ENCODE measurements around the gene HGFAC. TPM values are rescaled to one million over a fixed set of nuclear protein-coding genes. Genes with fewer than 3 reads are reported as not detected.

HGFAC gene
- total RNA-seq, 4 donors from 2014 or later, result 0.52 to 2.3 TPM; not detected in 2

DNA sequence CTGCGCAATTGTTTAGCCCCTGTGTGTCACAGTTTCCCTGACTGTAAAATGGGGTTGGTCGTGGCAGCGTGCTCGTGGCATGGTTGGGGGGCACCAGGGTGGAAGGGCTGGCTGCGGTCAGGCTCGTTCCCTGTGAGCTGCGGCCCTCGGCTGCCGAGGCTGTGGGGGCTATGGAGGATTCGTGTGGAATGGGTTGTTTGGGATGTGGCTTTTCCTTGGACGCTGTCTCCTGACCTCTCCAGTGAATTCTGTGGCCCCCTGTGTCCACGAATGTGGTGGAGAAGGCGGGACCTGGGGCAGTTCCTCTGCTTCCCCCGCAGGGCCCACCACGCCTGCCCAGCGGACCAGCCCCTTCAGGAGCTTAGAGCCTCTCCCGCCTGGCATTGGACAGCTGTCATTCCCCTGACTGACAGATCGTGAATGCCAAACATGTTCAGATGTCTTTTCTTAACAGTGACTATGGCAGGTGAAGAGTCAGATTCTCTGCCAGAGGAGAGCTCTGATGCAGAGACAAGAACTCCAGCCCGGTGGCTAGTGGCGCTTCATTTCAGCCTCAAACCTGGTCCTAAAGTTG lies 17.2 kb upstream of the HGFAC start:
- no peaks in the 10 kb centered on the region for H3K4me1 ChIP-seq
- WGBS, result 92% methylated on average over 14 of the region's 20 CpGs
- H3K27ac ChIP-seq (replicated peaks in 1 of 4), result no peak overlapping the region
- no peak overlapping the region for H3K4me3 ChIP-seq
- H3K36me3 ChIP-seq, result peaks cover 7 to 91% (median 78%) of the 10 kb centered on the region in 4 donors
- no peak for DNase-seq (ENCODE audit: extremely low spot score)
- no peaks in the 10 kb centered on the region for H3K27me3 ChIP-seq
- H3K9me3 ChIP-seq, result no peaks in the 10 kb centered on the region
- intact Hi-C loops (cut with DNase I), result no loop called here
- no peak for TF ChIP-seq POLR2AphosphoS5 (IDR thresholded peaks at IDR 0.05)
- TF ChIP-seq, protein P1, sequence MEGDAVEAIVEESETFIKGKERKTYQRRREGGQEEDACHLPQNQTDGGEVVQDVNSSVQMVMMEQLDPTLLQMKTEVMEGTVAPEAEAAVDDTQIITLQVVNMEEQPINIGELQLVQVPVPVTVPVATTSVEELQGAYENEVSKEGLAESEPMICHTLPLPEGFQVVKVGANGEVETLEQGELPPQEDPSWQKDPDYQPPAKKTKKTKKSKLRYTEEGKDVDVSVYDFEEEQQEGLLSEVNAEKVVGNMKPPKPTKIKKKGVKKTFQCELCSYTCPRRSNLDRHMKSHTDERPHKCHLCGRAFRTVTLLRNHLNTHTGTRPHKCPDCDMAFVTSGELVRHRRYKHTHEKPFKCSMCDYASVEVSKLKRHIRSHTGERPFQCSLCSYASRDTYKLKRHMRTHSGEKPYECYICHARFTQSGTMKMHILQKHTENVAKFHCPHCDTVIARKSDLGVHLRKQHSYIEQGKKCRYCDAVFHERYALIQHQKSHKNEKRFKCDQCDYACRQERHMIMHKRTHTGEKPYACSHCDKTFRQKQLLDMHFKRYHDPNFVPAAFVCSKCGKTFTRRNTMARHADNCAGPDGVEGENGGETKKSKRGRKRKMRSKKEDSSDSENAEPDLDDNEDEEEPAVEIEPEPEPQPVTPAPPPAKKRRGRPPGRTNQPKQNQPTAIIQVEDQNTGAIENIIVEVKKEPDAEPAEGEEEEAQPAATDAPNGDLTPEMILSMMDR (IDR thresholded peaks at IDR 0.05), result no peak
- TF ChIP-seq POLR2A (IDR thresholded peaks at IDR 0.05; ENCODE audit: low read depth), result no peak
- TF ChIP-seq EP300 (IDR thresholded peaks at IDR 0.05), result no peak

DNA sequence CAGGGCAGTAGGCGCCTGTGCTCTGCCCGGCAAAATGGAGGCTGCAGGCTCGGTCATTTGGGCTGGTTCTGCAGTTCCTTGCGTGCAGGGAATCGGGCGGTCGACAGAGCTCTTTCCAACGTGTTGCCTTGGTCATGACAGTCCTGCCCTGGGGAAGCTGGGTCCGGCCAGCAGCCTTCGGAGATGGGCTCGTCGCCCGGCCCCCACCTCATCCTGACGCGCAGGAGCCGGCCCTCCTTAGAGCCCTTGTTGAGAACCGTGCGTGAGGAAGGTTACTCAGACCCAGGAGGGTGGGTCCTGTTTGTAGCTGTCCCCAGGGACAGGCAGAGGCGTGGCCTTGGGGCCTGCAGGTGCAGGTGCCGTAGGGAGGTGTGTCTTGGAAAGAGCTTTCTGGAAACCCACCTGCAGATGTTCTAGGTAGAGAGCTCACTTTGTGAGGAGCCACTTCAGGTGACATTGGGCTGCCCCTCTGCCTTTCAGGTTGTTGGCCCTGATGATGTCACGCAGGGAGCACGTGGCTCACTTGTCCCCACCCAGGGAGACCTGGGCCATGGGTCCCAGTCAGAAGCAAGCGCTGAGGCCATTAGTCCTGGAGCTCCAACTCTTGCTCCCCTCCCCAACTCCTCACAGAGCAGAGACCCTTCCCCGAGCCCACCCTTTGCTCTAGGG lies 15.2 kb upstream of the HGFAC start:
- TF ChIP-seq POLR2A (IDR thresholded peaks at IDR 0.05; ENCODE audit: low read depth) (no peak), EP300 (IDR thresholded peaks at IDR 0.05) (no peak), POLR2AphosphoS5 (IDR thresholded peaks at IDR 0.05) (no peak)
- TF ChIP-seq, protein P1 (IDR thresholded peaks at IDR 0.05), result no peak
- no peak for DNase-seq (ENCODE audit: extremely low spot score)
- Histone ChIP-seq H3K36me3 (peaks cover 15 to 93% (median 83%) of the 10 kb centered on the region in 4 donors), H3K27ac (replicated peaks in 1 of 4) (no peak overlapping the region), H3K4me3 (no peak overlapping the region), H3K9me3 (no peaks in the 10 kb centered on the region), H3K4me1 (no peaks in the 10 kb centered on the region), H3K27me3 (no peaks in the 10 kb centered on the region)
- intact Hi-C loops (cut with DNase I), result no loop called here
- WGBS, result 91% methylated on average over 22 of the region's 24 CpGs

DNA sequence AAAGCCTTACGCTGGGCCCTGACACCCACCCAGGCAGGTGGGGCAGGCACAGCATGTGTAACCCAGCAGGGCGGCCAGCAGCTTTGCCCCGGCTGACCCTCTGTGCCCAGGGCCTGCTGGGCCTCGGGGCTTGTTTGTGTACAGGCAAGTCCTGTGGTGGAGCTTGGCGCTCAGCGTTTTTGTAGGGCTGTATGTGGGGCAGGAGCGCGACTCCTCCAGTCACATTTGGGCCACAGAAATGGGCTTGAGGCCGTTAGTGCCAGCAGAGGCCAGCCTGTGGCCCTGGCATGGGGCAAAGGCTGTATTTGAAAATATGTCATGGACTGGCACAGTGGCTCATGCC lies 14.7 kb upstream of the HGFAC start:
- WGBS, result 98% methylated on average over 7 of the region's 9 CpGs
- intact Hi-C loops (cut with DNase I), result no loop called here
- no peaks in the 10 kb centered on the region for H3K27me3 ChIP-seq

DNA sequence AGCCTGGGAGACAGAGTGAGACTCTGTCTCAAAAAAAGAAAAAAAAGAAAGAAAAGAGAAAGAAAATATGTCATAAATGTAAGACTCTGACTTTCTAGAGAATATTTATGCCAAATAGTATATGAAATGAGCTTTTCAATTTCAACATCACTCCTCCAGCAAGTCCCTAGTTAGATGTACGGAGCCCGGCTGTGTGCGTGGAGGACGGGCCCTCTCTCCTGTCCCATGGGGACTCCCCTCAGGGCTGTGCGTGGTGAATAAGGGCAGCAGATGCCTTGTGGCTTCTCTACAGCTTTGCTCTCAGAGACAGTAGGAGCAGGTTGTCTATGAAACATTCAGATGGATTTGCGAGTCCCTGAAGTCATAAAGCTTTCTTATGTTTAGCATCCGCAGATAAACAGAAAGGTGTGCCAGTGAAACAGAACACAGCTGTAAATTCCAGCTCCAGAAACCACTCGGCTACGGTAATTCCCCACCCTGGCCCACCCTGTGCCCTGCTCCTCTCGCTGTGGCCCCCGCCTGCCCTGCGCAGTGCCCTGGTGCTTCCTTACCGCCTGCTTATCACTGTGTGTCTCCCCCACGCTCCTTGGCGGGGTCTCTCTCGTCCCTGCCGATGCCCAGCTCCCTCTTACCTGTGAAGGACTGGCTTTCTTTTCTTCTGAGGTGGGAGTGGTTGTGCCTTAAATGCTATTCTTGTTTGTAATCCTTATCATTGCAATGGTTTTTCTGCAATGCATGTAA lies 13.9 kb upstream of the HGFAC start:
- H3K36me3 ChIP-seq, result peaks cover 8 to 92% (median 78%) of the 10 kb centered on the region in 4 donors
- intact Hi-C loops (cut with DNase I), result no loop called here
- no peak for TF ChIP-seq EP300 (IDR thresholded peaks at IDR 0.05)
- H3K27ac ChIP-seq (replicated peaks in 1 of 4), result no peak overlapping the region
- H3K9me3 ChIP-seq, result no peaks in the 10 kb centered on the region
- 90% methylated on average over 17 of the region's 17 CpGs for WGBS
- H3K4me3 ChIP-seq, result no peak overlapping the region
- H3K27me3 ChIP-seq, result no peaks in the 10 kb centered on the region
- no peak for DNase-seq (ENCODE audit: extremely low spot score)
- H3K4me1 ChIP-seq, result no peaks in the 10 kb centered on the region

More for the DNA sequence above, 14.7 kb upstream of the HGFAC start:
- no peak overlapping the region for H3K4me3 ChIP-seq
- TF ChIP-seq POLR2A (IDR thresholded peaks at IDR 0.05; ENCODE audit: low read depth) (no peak), EP300 (IDR thresholded peaks at IDR 0.05) (no peak), POLR2AphosphoS5 (IDR thresholded peaks at IDR 0.05) (no peak)
- TF ChIP-seq, protein P1 (IDR thresholded peaks at IDR 0.05), result no peak
- no peak overlapping the region for H3K27ac ChIP-seq (replicated peaks in 1 of 4)
- H3K4me1 ChIP-seq, result no peaks in the 10 kb centered on the region
- no peak for DNase-seq (ENCODE audit: extremely low spot score)
- H3K36me3 ChIP-seq, result peaks cover 15 to 92% (median 82%) of the 10 kb centered on the region in 4 donors
- H3K9me3 ChIP-seq, result no peaks in the 10 kb centered on the region

DNA sequence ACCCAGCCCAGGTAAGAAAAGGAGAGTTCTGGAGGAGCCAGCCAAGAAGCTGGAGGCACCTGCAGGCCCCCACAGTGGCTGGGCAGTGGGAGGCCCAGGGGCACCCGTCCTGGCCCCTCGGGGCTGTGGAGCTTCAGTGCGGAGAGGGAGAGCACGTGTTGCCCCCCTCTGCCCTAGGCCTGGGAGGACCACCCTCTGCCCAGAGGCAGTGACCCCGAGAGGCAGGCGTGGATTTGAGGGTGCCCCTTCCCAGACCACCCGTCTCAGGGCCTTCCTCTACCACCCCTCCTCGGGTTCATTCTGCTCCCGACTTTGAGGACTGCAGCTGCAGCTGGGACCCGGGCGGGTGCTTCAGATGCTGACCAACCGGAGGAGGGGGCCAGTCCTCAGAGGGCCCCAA lies 12.1 kb upstream of the HGFAC start:
- Histone ChIP-seq H3K4me3 (no peak overlapping the region), H3K9me3 (no peaks in the 10 kb centered on the region), H3K27ac (replicated peaks in 1 of 4) (no peak overlapping the region), H3K36me3 (peaks cover 8 to 84% (median 63%) of the 10 kb centered on the region in 4 donors), H3K4me1 (no peaks in the 10 kb centered on the region), H3K27me3 (no peaks in the 10 kb centered on the region)
- intact Hi-C loops (cut with DNase I), result no loop called here
- TF ChIP-seq EP300 (IDR thresholded peaks at IDR 0.05), result no peak
- TF ChIP-seq, protein P1 (IDR thresholded peaks at IDR 0.05), result no peak
- TF ChIP-seq POLR2A (IDR thresholded peaks at IDR 0.05; ENCODE audit: low read depth), result no peak
- TF ChIP-seq POLR2AphosphoS5 (IDR thresholded peaks at IDR 0.05), result no peak
- DNase-seq (ENCODE audit: extremely low spot score), result no peak
- 93% methylated on average over 3 of the region's 12 CpGs for WGBS
